ENCODE data around the gene EIF1AD. TPM values are rescaled to one million over a fixed set of nuclear protein-coding genes. Genes with fewer than 3 reads are reported as not detected.
A peak's percentile ranks its signal among the peaks of the same experiment; 100 is the strongest.

Gene EIF1AD
- total and polyA plus RNA-seq, 11 donors, result 12.9 to 44.0 (median 20.7) TPM

GRCh38 chr11:66039765-66040164 lies 37.8 kb upstream of the EIF1AD start:
- intact Hi-C loops (cut with DNase I), result no loop called here
- WGBS, 4 donors, result 82 to 91% (median 85%) methylated on average over 2 to 3 of the region's 3 CpGs

DNA sequence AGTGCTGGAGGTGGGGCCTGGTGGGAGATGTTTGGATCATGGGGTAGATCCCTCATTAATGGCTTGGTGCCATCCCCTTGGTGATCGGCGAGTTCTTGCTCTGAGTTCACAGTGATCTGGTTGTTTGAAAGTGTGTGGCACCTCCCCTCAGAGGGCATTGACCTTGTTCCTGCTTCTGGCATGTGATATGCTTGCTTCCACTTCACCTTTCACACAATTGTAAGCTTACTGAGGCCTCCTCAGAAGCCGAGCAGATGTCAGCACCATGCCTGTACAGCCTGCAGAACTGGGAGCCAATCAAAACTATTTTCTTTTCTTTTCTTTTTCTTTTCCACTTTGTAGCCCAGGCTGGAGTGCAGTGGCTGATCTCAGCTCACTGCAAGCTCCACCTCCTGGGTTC lies 35.4 kb upstream of the EIF1AD start:
- DNase-seq, result no peak
- no peak overlapping the region for H3K27ac ChIP-seq
- H3K36me3 ChIP-seq, result no peaks in the 10 kb centered on the region
- no peak for ATAC-seq
- no peaks in the 10 kb centered on the region for H3K9me3 ChIP-seq
- intact Hi-C loops (cut with DNase I), result no loop called here
- WGBS, 4 donors, result 82 to 91% (median 89%) methylated on average over 3 of the region's 3 CpGs
- peaks cover 0 to 3% (median 0%) of the 10 kb centered on the region in 9 donors for H3K27me3 ChIP-seq
- peaks cover 0 to 6% (median 0%) of the 10 kb centered on the region in 12 donors for H3K4me1 ChIP-seq
- no peak overlapping the region for H3K4me3 ChIP-seq
- TF ChIP-seq POLR2A (IDR thresholded peaks at IDR 0.05), result no peak
- TF ChIP-seq CTCF (IDR thresholded peaks at IDR 0.05), result no peak

More at GRCh38 chr11:66039765-66040164, 37.8 kb upstream of the EIF1AD start:
- Histone ChIP-seq H3K36me3 (no peaks in the 10 kb centered on the region), H3K27me3 (peaks cover 0 to 2% (median 0%) of the 10 kb centered on the region in 9 donors), H3K4me3 (no peak overlapping the region), H3K9me3 (no peaks in the 10 kb centered on the region), H3K4me1 (peaks cover 0 to 6% (median 0%) of the 10 kb centered on the region in 12 donors), H3K27ac (no peak overlapping the region)
- ATAC-seq, result no peak
- no peak for DNase-seq
- TF ChIP-seq POLR2A (IDR thresholded peaks at IDR 0.05) (no peak), CTCF (IDR thresholded peaks at IDR 0.05) (no peak)

DNA sequence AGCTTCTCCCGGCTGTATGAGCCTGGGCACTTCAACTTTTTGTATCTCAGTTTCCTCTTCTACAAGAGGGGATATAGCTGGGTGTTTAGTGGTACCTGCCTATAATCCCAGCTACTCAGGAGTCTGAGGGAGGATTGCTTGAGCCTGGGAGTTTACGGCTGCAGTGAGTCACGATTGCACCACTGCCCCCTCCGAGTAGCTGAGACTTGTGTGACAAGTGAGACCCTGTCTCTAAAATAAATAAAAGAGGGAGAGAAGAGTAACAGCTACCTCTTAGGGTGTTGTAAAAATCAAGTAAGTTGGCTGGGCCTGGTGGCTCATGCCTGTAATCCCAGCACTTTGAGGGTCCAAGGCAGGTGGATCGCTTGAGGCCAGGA lies 34.4 kb upstream of the EIF1AD start:
- ATAC-seq (no peak), DNase-seq (no peak)
- Histone ChIP-seq H3K36me3 (no peaks in the 10 kb centered on the region), H3K4me3 (no peak overlapping the region), H3K27me3 (peaks cover 0 to 3% (median 0%) of the 10 kb centered on the region in 9 donors), H3K9me3 (no peaks in the 10 kb centered on the region), H3K27ac (no peak overlapping the region), H3K4me1 (peaks cover 0 to 6% (median 0%) of the 10 kb centered on the region in 12 donors)
- intact Hi-C loops (cut with DNase I), result no loop called here
- TF ChIP-seq POLR2A (IDR thresholded peaks at IDR 0.05) (no peak), CTCF (IDR thresholded peaks at IDR 0.05) (no peak)
- WGBS, 4 donors, result 84 to 88% (median 87%) methylated on average over 5 of the region's 5 CpGs

GRCh38 chr11:66035653-66036333 lies 33.8 kb upstream of the EIF1AD start:
- peaks cover 0 to 6% (median 0%) of the 10 kb centered on the region in 12 donors for H3K4me1 ChIP-seq
- no peaks in the 10 kb centered on the region for H3K9me3 ChIP-seq
- WGBS, 4 donors, result 63 to 70% (median 66%) methylated on average over 9 of the region's 9 CpGs
- intact Hi-C loops (cut with DNase I), result no loop called here
- no peak for TF ChIP-seq CTCF (IDR thresholded peaks at IDR 0.05)
- TF ChIP-seq POLR2A (IDR thresholded peaks at IDR 0.05), result no peak
- H3K36me3 ChIP-seq, result no peaks in the 10 kb centered on the region
- DNase-seq (no peak), ATAC-seq (peak in 3 of 4 donors; percentile 44 to 73 (median 50))
- peaks cover 0 to 3% (median 0%) of the 10 kb centered on the region in 9 donors for H3K27me3 ChIP-seq
- no peak overlapping the region for H3K4me3 ChIP-seq
- no peak overlapping the region for H3K27ac ChIP-seq
